Panc1 (cell line): ENCODE data around the gene COL6A2.

Source experiments
- CTCF ChIP-seq: fragments of 450-650 bp; IDR thresholded peaks from 2 replicates; pipeline ENCODE4 v1.5.1; 2017; ENCODE audit warnings: mild to moderate bottlenecking
- POLR2AphosphoS5 ChIP-seq: IDR thresholded peaks from 2 replicates; pipeline ENCODE4 v1.6.1; 2012; ENCODE audit warnings: mild to moderate bottlenecking, low read depth, low read length, moderate library complexity
- REST ChIP-seq, 2 experiments: IDR thresholded peaks; 2 replicates each; pipeline ENCODE4 v1.6.1; 2011 to 2012; ENCODE audit warnings: low read depth in 2 of 2, control low read depth in 1 of 2, low read length in 1 of 2, mild to moderate bottlenecking in 1 of 2, moderate library complexity in 1 of 2; ENCODE audit not compliant: insufficient read depth in 1 of 2

- TF ChIP-seq CTCF, result no peak
- TF ChIP-seq REST (IDR thresholded peaks at IDR 0.05; ENCODE audit: insufficient read depth in 1 of 2, low read depth in 2 of 2, low read length in 1 of 2), result no peak
- no peak for TF ChIP-seq POLR2AphosphoS5
Observed at GRCh38 chr21:46165098-46165497, 67.2 kb downstream of the COL6A2 start.
